HG03354 (cell line): ENCODE results near the gene S100A5.
"Not testable (repeated sequence)": the region's sequence is repeated elsewhere in the genome, so short reads cannot be mapped to it uniquely, and the experiment has no call there.

ENCODE experiments used
- ATAC-seq: cut with Tn5 transposase; IDR thresholded peaks from one replicate; pipeline ENCODE4 v1.9.1; 2021; ENCODE audit warnings: mild to moderate bottlenecking; ENCODE audit not compliant: unreplicated experiment, poor library complexity, severe bottlenecking

Gene S100A5

DNA sequence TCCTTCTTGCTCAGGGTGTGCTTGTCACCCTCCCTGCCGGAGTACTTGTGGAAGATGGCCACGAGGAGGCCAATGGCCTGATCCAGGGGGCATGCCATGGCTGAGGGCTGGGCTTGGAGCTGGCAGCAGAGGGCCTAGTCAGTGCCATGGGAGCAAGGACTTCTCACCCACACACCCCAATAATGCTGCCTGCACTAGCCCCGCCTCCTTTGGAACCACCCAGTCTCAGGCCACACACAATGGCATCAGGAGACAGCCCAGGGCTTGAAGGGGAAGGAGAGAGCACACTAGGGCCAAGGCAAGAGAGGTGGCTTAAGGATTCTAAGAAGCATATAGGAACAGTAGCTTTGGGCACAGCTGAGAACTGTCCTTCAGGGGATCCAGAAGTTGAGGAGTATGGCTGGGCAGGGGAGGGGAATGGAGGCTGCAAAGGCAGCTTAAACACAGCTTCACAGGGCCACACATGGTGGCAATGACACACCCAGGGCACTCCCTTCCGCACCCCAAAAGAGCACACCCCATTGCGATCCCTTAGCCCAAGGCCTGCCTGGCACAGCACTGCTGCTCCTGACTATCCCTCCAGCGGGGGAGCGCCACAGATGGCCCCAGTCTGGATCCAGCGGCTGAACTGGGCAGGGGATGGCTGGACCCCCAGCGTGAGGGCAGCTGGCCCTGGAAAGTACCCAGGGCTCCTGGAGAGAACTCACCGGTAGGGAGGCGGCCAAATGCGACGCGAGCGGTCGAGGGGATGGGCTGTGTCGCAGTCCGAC, 5.3 kb downstream of the S100A5 start, which contains the start of gene S100A6:
Gene S100A6, minus strand, starts transcription at position 750 of the 770 bp plus-strand sequence. Its CDS starts 652 bp downstream, at position 98.
- ATAC-seq = peak; percentile 26

DNA sequence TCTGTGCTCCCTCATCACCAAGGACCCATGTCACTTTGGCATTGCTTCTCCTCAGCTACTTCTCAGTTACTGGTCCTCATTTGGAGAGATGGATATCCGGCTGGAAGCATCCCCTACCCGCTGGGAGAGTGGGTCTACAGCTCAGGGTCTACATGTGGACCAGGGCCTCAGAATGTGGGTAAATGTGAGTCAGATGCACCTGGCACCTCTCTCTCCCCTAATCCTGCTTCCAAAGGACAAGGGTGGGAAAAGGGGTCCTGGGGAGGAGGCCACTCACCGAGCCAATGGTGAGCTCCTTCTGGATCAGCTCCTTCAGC, 5.9 kb downstream of the S100A5 start:
- no peak for ATAC-seq

GRCh38 chr1:153534226-153534924, 6.4 kb downstream of the S100A5 start:
- ATAC-seq = no peak

GRCh38 chr1:153533689-153534201, 7.0 kb downstream of the S100A5 start:
- ATAC-seq = no peak

- no peak for ATAC-seq
These were observed 7.8 kb downstream of the S100A5 start for GRCh38 chr1:153532769-153533599.

DNA sequence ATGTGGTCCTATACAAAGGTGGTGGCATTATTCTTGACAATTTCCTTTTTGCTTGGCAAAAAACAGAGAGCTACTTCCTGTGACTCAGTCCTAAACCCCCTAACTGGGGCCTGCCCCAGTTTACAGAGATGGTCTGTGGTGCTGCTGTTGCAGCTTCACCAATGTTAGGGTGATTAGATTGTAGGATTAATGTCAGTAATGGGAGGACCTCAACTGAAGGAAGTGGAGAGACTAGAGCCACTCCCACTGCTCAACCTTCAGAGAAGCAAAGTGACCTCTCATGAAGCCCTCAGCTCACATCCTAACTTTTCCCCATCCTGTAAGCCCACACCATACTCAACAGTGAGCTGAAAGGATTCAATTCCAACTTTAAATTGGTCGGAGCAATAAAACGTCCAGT, 8.6 kb downstream of the S100A5 start:
- no peak for ATAC-seq

GRCh38 chr1:153531638-153532037, 9.1 kb downstream of the S100A5 start:
- ATAC-seq = no peak

DNA sequence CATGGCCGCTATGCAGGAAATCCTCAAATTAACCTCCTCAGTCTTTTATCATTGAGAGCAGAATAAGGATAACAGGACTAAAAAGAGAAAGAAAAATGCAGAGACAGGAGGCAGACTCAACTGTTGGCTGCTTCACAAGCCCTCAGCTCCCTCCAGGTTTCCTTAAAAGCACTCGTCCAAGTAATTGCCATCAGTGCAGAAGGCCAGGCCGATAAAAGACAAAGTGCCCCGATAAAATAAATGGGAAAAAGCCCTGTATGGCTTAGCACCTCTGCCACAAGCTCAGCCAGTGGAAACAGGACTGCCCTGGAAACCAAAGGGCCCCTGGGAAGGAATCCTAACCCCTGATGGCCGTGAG, 13.1 kb downstream of the S100A5 start:
- ATAC-seq = no peak

GRCh38 chr1:153527023-153527682, 13.6 kb downstream of the S100A5 start:
- ATAC-seq = no peak

DNA sequence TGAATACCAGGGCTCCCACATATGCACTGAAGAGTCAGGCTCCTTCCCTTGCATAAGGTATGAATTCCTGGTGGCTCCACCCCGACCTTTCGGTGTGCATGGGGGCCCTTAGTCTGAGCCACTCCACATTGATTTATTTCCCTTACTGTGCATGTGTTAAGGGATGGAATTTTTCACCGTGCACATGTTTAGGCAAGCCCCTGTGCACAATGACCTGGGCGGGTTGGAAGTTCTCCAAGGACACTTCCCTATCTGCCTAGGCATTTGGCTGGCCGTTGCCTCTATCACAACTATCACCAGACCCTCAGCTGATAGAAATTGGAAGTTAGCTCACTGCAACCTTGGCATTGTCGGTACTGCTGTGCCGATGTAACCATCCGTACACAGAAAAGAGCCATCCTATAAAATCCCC, 14.6 kb downstream of the S100A5 start:
- no peak for ATAC-seq

DNA sequence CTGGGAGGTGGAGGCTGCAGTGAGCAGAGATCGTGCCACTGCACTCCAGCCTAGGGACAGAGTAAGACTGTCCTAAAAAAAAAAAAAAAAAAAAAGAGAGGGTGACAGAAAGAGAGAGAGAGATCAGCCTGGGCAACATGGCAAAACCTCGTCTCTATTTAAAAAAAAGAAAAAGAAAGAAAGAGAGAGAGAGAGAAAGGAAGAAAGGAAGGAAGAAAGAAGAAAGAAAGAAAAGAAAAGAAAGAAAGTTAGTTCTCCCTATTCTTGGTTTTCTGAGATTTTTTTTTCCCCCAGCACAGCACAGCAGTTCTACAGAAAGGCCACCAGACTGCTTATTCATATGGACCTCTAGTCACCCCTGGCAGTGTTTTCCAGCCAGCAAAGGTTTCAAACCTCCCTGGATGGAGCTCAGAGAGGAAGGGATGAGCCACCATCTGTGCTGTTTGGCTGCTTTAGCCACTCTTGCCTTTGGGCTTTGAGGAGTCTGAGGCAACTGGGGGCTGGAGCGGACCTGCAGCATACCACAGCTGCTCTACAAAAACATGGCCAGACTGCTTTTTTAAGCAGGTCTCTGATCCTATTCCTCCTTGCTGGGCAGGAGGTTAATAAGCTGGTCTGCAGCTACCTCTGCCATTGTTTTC, 15.5 kb downstream of the S100A5 start:
- no peak for ATAC-seq

GRCh38 chr1:153522353-153523048, 18.2 kb downstream of the S100A5 start:
- ATAC-seq = not testable (repeated sequence)

- ATAC-seq = not testable (repeated sequence)
These were observed 18.9 kb downstream of the S100A5 start for GRCh38 chr1:153521808-153522207.

GRCh38 chr1:153520818-153521476, 19.8 kb downstream of the S100A5 start:
- no peak for ATAC-seq

- not testable (repeated sequence) for ATAC-seq
These were observed 20.5 kb downstream of the S100A5 start for GRCh38 chr1:153520137-153520691.

GRCh38 chr1:153519242-153519641, 21.5 kb downstream of the S100A5 start:
- no peak for ATAC-seq

- no peak for ATAC-seq
These were observed 25.0 kb downstream of the S100A5 start for GRCh38 chr1:153515504-153516394.
